Tibial nerve (tissue), 4 donors: ENCODE measurements around the gene ADPRH. TPM values are rescaled to one million over a fixed set of nuclear protein-coding genes. Genes with fewer than 3 reads are reported as not detected.

Experiments
- DNase-seq, 2 donors: peaks; one replicate each; pipeline ENCODE4 v3.0.0-alpha.2; 2019; ENCODE audit warnings: low spot score in 2 of 2
- H3K27ac ChIP-seq, 4 donors: fragments of 200-600 bp; sonication (generic) in 3 of 4; one replicate each; pipeline ENCODE4 v1.5.1; 2017 to 2019; ENCODE audit warnings: mild to moderate bottlenecking in 1 of 4
- H3K27me3 ChIP-seq, 2 donors: fragments of 200-600 bp; sonication (generic) in 1 of 2; one replicate each; pipeline versions ENCODE4 v1.5.1 to v1.6.0; 2017 to 2019
- H3K36me3 ChIP-seq, 3 donors: fragments of 200-600 bp; sonication (generic); one replicate each; pipeline ENCODE4 v1.5.1; 2018 to 2019
- H3K4me1 ChIP-seq, 4 donors: fragments of 200-600 bp; sonication (generic) in 3 of 4; one replicate each; pipeline ENCODE4 v1.5.1; 2017 to 2019
- H3K4me3 ChIP-seq, 4 donors: fragments of 200-600 bp; sonication (generic) in 3 of 4; one replicate each; pipeline ENCODE4 v1.5.1; 2017 to 2019; ENCODE audit warnings: mild to moderate bottlenecking in 1 of 4, moderate library complexity in 1 of 4
- H3K9me3 ChIP-seq, 4 donors: fragments of 200-600 bp; sonication (generic) in 3 of 4; one replicate each; pipeline ENCODE4 v1.5.1; 2017 to 2019
- CTCF ChIP-seq, 5 experiments: fragments of 200-600 bp in 3 of 5; fragments of 450-650 bp in 2 of 5; sonication (generic) in 3 of 5; IDR thresholded peaks; one replicate each; pipeline ENCODE4 v1.5.1; 2016 to 2019; ENCODE audit warnings: antibody characterized with exemption in 5 of 5, mild to moderate bottlenecking in 3 of 5, moderate library complexity in 2 of 5
- EP300 ChIP-seq, 2 donors: sonication (generic); formaldehyde crosslinking; IDR thresholded peaks; one replicate each; pipeline ENCODE4 v1.6.1; 2017; ENCODE audit warnings: antibody characterized with exemption in 2 of 2, mild to moderate bottlenecking in 1 of 2
- POLR2A ChIP-seq, 2 donors: fragments of 450-650 bp; IDR thresholded peaks; one replicate each; pipeline ENCODE4 v1.6.1; 2017; ENCODE audit warnings: antibody characterized with exemption in 2 of 2, mild to moderate bottlenecking in 2 of 2, moderate library complexity in 2 of 2
- WGBS, 2 donors: methylation state at CpG; one replicate each; pipeline ENCODE4 v1.1.5; 2018; 5-methylcytosine and 5-hydroxymethylcytosine counted together
- total RNA-seq, 4 donors: library from RNA; depleted of rRNA; stranded (reverse); fragments of >200 nt; gene quantifications; one replicate each; pipeline ENCODE4 v1.1.0, GENCODE V29; 2016

ADPRH gene
- total RNA-seq, 4 donors from 2014 or later, result 7.6 to 12.0 (median 9.1) TPM

GRCh38 chr3:119636891-119637611 lies 57.8 kb downstream of the ADPRH start:
- no peak for TF ChIP-seq CTCF (IDR thresholded peaks at IDR 0.05)
- no peak for TF ChIP-seq POLR2A (IDR thresholded peaks at IDR 0.05)
- TF ChIP-seq EP300 (IDR thresholded peaks at IDR 0.05), result no peak
- H3K36me3 ChIP-seq, result peaks cover 0 to 11% (median 0%) of the 10 kb centered on the region in 3 donors
- 77 to 83% methylated on average over 4 of the region's 4 CpGs for WGBS, 2 donors
- peaks cover 0 to 11% (median 5%) of the 10 kb centered on the region in 4 donors for H3K4me1 ChIP-seq
- no peak for DNase-seq
- no peaks in the 10 kb centered on the region for H3K9me3 ChIP-seq
- peak overlapping the region; percentile 42 to 87 (median 68) for H3K27ac ChIP-seq
- H3K27me3 ChIP-seq, result no peaks in the 10 kb centered on the region
- no peak overlapping the region for H3K4me3 ChIP-seq

- Histone ChIP-seq H3K4me3 (no peak overlapping the region), H3K36me3 (peaks cover 0 to 17% (median 0%) of the 10 kb centered on the region in 3 donors), H3K9me3 (no peaks in the 10 kb centered on the region), H3K4me1 (peaks cover 0 to 11% (median 5%) of the 10 kb centered on the region in 4 donors), H3K27me3 (no peaks in the 10 kb centered on the region), H3K27ac (peak overlapping the region; percentile 42 to 87 (median 68))
- 54 to 60% methylated on average over 3 of the region's 3 CpGs for WGBS, 2 donors
- TF ChIP-seq EP300 (IDR thresholded peaks at IDR 0.05) (peak; percentile 7 to 61), CTCF (IDR thresholded peaks at IDR 0.05) (no peak)
- DNase-seq, result no peak
Measured at GRCh38 chr3:119637679-119638477, 58.6 kb downstream of the ADPRH start.

Other genes with a start within 250 kb of the ADPRH start
- 10 to 100 TPM; 23.9 to 62.2 (median 36.7) TPM for gene TMEM39A, start 115.9 kb upstream of the ADPRH start, total RNA-seq
- gene POGLUT1, start 110.5 kb upstream of the ADPRH start, total RNA-seq, result 10 to 100 TPM; 12.7 to 24.5 (median 13.6) TPM
- 100 to 1,000 TPM in 1 of 4 donors, 10 to 100 TPM in 3; 57.9 to 104 (median 75.7) TPM for gene TIMMDC1, start 80.9 kb upstream of the ADPRH start, total RNA-seq
- not detected for gene CD80, start 19.9 kb upstream of the ADPRH start, total RNA-seq
- gene PLA1A, start 18.4 kb downstream of the ADPRH start, total RNA-seq, result 10 to 100 TPM in 1 of 4 donors, 1 to 10 TPM in 2, not detected in 1; 2.5 to 12.0 (median 3.9) TPM
- gene POPDC2, start 81.1 kb downstream of the ADPRH start, total RNA-seq, result 1 to 10 TPM in 3 of 4 donors, under 1 TPM in 1; 0.90 to 3.3 (median 2.5) TPM
- 10 to 100 TPM; 17.8 to 40.8 (median 35.1) TPM for gene COX17, start 97.9 kb downstream of the ADPRH start, total RNA-seq
- 10 to 100 TPM; 11.4 to 23.7 (median 15.8) TPM for gene CFAP91, start 123.5 kb downstream of the ADPRH start, total RNA-seq
- gene NR1I2, start 202.6 kb downstream of the ADPRH start, total RNA-seq, result under 1 TPM in 2 of 4 donors, not detected in 2; 0.39 to 0.87 TPM